Activated CD8-positive, alpha-beta memory T cell treated with anti-CD3 and anti-CD28 coated beads, Interleukin-2, amount 50 U/mL, for 24 hours (primary cell): ENCODE measurements around the gene NTM.

ENCODE experiments used
- DNase-seq: peaks from one replicate; pipeline ENCODE4 v3.0.0-alpha.2; 2020; ENCODE audit errors: extremely low read depth

The NTM gene

GRCh38 chr11:131549770-131550169 is 179.4 kb downstream of the NTM start:
- no peak for DNase-seq

GRCh38 chr11:131560287-131560686 is 189.9 kb downstream of the NTM start:
- DNase-seq: no peak

DNA sequence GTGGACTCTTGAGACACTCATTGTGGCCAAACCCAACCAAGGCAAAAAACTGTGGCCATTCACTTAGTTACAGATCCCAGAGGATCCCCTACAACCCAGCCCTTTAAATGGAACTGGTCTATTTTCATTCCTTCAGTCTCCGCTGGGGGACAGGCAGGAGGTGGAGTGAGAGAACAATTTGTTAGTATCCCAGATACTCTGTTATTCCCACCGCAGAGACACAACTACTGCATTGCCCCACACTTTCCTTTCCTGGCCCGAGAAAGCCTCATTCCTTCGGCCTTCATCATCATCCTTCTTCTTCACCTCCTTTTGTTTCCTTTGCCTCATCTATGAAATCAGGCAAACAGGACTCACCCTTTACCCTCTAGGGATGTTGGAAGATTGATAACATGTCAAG is 191.1 kb downstream of the NTM start:
- DNase-seq: no peak

- DNase-seq: no peak
These were observed 191.6 kb downstream of the NTM start for GRCh38 chr11:131561972-131562371.

GRCh38 chr11:131568318-131568717 is 197.9 kb downstream of the NTM start:
- no peak for DNase-seq

DNA sequence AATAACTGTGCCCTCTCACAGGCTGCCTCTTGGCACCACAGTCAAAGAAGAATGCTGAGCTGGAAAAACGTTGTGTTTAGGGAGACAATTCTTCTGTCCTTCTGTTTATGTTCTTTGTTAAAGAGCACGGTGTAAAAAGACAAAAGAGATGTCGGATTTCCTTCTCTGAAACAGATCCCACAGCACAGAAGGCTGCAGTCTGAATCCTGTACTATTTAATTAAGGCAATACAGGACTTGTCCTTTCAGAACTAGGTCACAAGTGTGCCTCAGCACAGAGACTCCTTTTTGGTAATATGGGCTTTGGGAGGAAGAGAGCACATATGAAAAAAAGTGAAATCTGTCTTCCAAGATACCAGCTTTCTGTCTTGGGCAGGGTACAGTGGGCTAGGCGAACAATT is 201.2 kb downstream of the NTM start:
- DNase-seq: no peak

- no peak for DNase-seq
These were observed 202.0 kb downstream of the NTM start for GRCh38 chr11:131572423-131572822.

GRCh38 chr11:131579932-131580387 is 209.5 kb downstream of the NTM start:
- no peak for DNase-seq

GRCh38 chr11:131580476-131580875 is 210.1 kb downstream of the NTM start:
- no peak for DNase-seq

DNA sequence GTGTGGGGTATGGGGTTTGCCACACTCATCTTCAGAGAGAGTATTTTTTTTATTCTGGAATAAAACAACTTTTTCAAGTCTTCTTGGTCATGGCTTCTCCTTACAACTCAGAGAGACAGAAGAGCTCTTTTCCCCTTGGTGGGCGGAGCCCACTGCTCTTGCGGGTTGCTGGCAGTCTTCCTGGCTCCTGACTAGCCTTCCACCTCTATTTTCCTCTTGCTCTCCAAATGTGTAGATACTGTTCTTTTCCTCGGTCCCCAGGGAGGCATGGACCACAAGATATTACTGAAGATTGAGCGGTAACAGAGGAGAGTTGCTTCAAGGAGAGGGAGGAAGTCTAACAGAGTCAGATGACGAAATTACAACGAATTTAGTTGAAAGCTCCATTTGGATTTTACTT is 210.6 kb downstream of the NTM start:
- no peak for DNase-seq

DNA sequence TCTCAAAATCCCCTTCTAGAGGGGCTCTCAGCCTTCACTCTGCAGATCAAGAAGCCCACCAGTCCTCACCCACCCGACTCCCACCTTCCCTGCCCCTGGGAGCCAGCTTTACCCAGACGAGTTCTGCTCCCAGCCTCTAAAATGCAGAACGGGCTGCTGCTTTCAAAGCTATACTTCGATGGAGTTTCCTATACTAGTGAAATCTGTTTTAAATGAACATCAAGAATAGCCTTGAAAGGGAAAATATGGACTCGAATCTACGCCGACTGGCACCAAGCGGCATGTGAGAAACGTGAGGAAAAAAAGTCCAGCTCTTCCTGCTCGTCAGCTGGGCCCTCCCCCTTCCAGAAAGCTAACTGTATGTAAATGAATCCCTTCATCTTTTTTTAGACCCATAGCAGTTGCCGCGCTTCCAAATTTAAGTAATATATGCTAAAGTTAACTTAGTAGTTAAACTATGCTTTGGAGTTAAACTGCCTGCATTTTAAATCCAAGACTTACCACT is 211.7 kb downstream of the NTM start:
- DNase-seq: no peak

- DNase-seq: no peak
These were observed 213.0 kb downstream of the NTM start for GRCh38 chr11:131583421-131583820.

DNA sequence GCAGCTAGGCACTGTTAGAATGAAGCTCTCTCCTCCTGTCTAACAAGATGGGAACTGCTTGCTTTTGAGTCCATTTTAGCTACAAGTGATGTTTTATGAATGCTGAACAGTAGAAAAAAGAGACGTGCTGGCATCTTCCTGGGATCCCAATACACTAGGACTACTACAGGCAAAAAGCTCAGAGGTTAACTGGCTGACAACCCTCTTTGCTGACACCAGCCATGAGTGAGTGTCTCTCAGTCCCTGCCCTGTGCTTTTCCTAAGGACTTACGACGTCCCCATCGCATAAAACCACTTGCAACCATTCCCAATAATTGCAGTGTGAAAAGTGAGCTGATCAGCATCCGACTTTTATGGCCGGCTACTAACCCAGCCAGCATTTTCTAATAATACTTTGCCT is 213.5 kb downstream of the NTM start:
- no peak for DNase-seq

DNA sequence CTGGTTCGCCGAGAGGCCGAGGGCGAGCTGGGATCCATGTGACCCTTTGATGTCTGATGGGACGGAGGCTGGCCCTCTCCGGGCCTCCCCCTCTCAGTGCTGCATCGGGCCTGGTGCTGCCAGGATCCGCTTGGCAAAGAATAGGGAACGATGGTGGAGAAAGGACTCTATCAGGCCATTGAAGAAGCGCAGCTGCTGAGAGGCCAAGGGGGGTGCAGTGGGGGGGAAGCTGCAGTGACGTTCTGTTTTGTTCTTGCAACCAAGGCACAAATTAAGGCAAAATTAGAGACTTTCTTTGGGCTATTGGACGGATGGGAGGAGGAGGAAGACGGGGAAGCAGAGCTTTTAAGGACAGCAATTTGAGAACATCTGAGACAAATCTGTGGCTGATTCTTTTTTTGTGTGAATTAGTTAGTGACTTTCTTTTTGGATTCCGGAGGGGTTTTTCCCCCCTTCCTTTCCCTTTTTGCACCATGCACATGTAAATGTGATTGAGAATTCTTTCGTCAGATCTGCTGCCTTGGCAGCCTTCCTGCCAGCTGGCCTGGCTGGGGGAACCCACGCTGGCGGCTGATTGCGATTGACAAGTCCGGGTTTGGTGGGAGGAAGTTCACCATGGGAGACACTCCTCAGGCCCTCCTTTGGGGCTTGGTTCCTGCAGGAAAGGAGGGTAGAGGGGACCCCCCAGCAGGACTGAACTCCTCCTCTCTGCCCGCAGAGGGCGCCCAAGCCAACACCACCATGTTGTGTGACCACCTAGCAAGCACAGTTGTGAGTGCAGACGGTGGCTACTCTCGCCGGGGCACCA is 214.6 kb downstream of the NTM start:
- DNase-seq: no peak

DNA sequence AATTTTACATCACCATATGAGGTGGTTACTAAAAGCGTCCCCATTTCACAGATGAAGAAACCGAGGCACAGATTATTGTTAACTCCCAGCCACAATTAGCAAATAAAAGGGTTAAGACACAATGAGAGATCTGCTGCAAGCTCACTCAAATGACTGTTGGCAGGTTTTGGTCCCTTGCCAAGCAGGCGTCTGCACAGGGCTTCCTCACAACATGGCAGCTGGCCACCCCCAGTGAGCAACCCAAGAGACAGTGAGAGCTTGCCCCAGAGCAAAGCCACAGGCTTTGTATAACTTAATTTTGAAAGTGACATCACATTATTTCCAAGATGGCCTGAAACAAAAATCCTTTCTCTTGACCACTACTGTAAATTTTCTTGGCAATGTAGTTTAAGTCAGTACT is 217.6 kb downstream of the NTM start:
- no peak for DNase-seq

GRCh38 chr11:131591051-131591461 is 220.6 kb downstream of the NTM start:
- DNase-seq: no peak

GRCh38 chr11:131592152-131592551 is 221.7 kb downstream of the NTM start:
- no peak for DNase-seq

GRCh38 chr11:131592734-131593133 is 222.3 kb downstream of the NTM start:
- no peak for DNase-seq

DNA sequence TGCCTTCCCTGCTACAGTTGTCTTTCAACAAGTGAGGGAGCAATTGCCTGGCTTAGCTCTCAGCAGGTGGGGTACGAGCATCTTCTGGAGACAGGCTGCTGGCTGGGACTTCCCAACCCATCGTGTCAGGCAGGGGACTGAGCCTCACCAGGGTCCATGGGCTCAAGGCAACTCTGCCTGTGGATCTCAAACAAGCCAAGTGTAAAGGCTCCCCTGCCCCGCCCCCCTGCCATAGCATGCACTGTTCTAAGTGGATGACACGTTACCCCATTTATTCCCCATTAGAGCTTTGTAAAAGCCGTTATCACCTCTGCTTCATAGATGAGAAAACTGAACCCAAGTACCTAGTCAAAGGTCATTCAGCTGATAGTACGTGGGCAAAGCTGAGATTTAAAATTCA is 222.9 kb downstream of the NTM start:
- no peak for DNase-seq

- DNase-seq: no peak
These were observed 225.4 kb downstream of the NTM start for GRCh38 chr11:131595797-131596196.

DNA sequence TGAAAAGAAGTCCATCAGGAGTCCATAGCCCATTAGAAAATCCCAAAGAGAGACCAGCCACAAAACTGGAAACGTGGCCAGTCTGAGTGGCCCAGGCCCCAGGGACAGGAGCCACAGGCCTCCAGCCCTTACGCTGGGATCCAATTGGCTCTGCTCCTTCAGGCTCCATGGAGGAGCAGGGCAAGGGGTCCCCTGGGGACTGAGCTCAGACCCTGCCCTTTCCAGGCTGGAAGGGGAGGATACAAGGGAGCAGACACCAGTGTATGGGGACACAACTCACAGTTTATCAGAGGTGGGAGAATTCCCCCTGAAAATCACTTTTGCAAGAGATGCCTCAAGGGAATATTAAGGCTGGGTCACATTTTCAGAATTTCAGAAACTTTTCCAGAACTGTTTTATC is 227.5 kb downstream of the NTM start:
- DNase-seq: no peak

- no peak for DNase-seq
These were observed 227.9 kb downstream of the NTM start for GRCh38 chr11:131598305-131598704.

DNA sequence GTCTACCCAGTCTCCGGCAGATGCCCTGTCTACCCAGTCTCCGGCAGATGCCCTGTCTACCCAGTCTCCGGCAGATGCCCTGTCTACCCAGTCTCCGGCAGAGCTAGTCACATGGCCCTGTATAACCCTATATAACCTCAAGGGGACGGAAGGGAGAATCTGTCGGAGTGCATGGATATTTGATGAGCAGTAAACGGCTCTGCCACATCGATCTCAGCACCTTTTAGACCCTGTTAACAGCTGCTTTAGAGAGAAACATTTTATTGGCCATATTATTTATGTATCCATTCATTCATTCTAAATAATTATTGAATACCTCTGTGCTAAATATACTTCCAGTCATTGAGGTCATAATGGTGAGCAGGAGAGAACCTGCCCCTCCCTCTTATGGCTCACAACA is 228.9 kb downstream of the NTM start:
- no peak for DNase-seq

- no peak for DNase-seq
These were observed 230.2 kb downstream of the NTM start for GRCh38 chr11:131600628-131601027.
